Stimulated activated CD4-positive, alpha-beta T cell treated with anti-CD3 and anti-CD28 coated beads, Interleukin-1b, Interleukin-23, amount 100 ng/mL, for 4 hours (primary cell): ENCODE data around the gene SATB2.

Source experiments
- DNase-seq, 2 donors: peaks; one replicate each; pipeline ENCODE4 v3.0.0-alpha.2; 2020; ENCODE audit warnings: low read depth in 2 of 2

The SATB2 gene

GRCh38 chr2:199257261-199258224, 200.2 kb downstream of the SATB2 start:
- no peak for DNase-seq

GRCh38 chr2:199230091-199230490, 227.6 kb downstream of the SATB2 start:
- DNase-seq = no peak

GRCh38 chr2:199228887-199229819, 228.6 kb downstream of the SATB2 start:
- no peak for DNase-seq

GRCh38 chr2:199223791-199224190, 233.9 kb downstream of the SATB2 start:
- no peak for DNase-seq

- DNase-seq = no peak
Observed at GRCh38 chr2:199220920-199221319, 236.8 kb downstream of the SATB2 start.

- no peak for DNase-seq
Observed at GRCh38 chr2:199219551-199219950, 238.2 kb downstream of the SATB2 start.
